Activated CD8-positive, alpha-beta memory T cell treated with anti-CD3 and anti-CD28 coated beads for 48 hours (primary cell): ENCODE data around the gene OVCH1.

ENCODE experiments used
- DNase-seq, 3 experiments: peaks; one replicate each; pipeline ENCODE4 v3.0.0-alpha.2; 2020; ENCODE audit warnings: low read depth in 2 of 3, low spot score in 2 of 3

OVCH1 gene

GRCh38 chr12:29497588-29497987 is at the start of gene OVCH1:
Gene OVCH1, minus strand, starts transcription at chr12:29497686. Its CDS starts 0 bp downstream, at chr12:29497686.
- DNase-seq, result no peak

GRCh38 chr12:29547151-29547632 is 49.7 kb upstream of the OVCH1 start:
- no peak for DNase-seq

- no peak for DNase-seq
Measured at GRCh38 chr12:29546000-29546399, 48.5 kb upstream of the OVCH1 start.

- no peak for DNase-seq
Measured at GRCh38 chr12:29545102-29545467, 47.6 kb upstream of the OVCH1 start.

GRCh38 chr12:29544428-29545101 is 47.1 kb upstream of the OVCH1 start:
- DNase-seq, result no peak

- no peak for DNase-seq
Measured at GRCh38 chr12:29543036-29543435, 45.5 kb upstream of the OVCH1 start.

GRCh38 chr12:29537298-29537697 is 39.8 kb upstream of the OVCH1 start:
- no peak for DNase-seq

- no peak for DNase-seq
Measured at GRCh38 chr12:29534935-29535334, 37.4 kb upstream of the OVCH1 start.

- no peak for DNase-seq
Measured at GRCh38 chr12:29533815-29534489, 36.5 kb upstream of the OVCH1 start.

- DNase-seq, result no peak
Measured at GRCh38 chr12:29531471-29531870, 34.0 kb upstream of the OVCH1 start.

GRCh38 chr12:29530436-29530835 is 33.0 kb upstream of the OVCH1 start:
- no peak for DNase-seq

- no peak for DNase-seq
Measured at GRCh38 chr12:29528161-29528560, 30.7 kb upstream of the OVCH1 start.

- DNase-seq, result no peak
Measured at GRCh38 chr12:29521951-29522350, 24.5 kb upstream of the OVCH1 start.

GRCh38 chr12:29519585-29520182 is 22.2 kb upstream of the OVCH1 start:
- no peak for DNase-seq

- no peak for DNase-seq
Measured at GRCh38 chr12:29518407-29518806, 20.9 kb upstream of the OVCH1 start.

GRCh38 chr12:29517264-29517663 is 19.8 kb upstream of the OVCH1 start:
- no peak for DNase-seq

GRCh38 chr12:29516431-29516875 is 19.0 kb upstream of the OVCH1 start:
- no peak for DNase-seq

GRCh38 chr12:29510591-29511185 is 13.2 kb upstream of the OVCH1 start:
- DNase-seq, result no peak

GRCh38 chr12:29509503-29509902 is 12.0 kb upstream of the OVCH1 start:
- DNase-seq, result no peak

- no peak for DNase-seq
Measured at GRCh38 chr12:29508949-29509348, 11.5 kb upstream of the OVCH1 start.

- DNase-seq, result no peak
Measured at GRCh38 chr12:29505122-29505521, 7.6 kb upstream of the OVCH1 start.

- no peak for DNase-seq
Measured at GRCh38 chr12:29503283-29503682, 5.8 kb upstream of the OVCH1 start.
